ENCODE data around the gene TMEM266. TPM values are rescaled to one million over a fixed set of nuclear protein-coding genes. Genes with fewer than 3 reads are reported as not detected.

TMEM266 gene
- total and polyA plus RNA-seq, 4 experiments from 2014 or later = not detected

DNA sequence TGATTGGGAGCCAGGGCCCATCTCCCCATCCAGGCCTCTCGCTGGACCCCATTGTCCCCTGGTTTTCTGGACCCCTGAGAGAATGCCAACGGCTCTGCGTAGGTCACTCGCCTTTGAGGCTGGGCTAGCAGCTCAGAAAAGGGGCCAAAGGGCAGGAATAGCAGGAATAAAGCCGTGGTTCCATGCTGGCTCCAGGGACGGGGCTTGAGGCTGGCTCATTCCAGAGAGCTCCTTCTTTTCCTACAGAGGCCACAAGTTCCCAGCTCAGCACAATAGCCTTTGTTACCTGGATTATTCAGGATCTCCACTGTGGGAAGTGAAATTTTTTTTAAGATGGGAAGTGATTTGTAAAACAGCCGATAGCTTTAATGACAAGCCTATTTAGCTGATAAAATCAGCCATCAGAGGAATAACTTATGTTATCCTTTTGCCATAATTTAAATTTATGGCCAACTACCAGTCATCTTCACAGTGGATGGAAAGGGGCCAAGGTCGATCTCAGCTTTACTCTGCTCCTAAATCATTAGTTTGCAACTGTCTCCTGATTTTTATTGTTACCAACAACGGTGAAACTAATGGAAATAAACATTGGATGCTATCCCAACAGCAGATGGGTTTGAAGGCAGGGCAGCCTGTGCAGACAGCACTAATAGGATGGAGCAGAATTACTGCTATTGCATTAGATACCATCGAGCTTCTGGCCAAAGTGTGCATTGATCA is 124.3 kb downstream of the TMEM266 start:
- Histone ChIP-seq H3K27me3 (ENCODE audit: insufficient read depth, low read length) (no peaks in the 10 kb centered on the region), H3K36me3 (ENCODE audit: insufficient read depth, low read length) (no peaks in the 10 kb centered on the region), H3K27ac (ENCODE audit: low read depth, low read length) (no peak overlapping the region), H3K9me3 (ENCODE audit: control insufficient read depth in 1 of 2, low read length in 2 of 2) (no peaks in the 10 kb centered on the region), H3K4me3 (ENCODE audit: low read length in 2 of 2) (no peak overlapping the region), H3K4me1 (ENCODE audit: insufficient read depth, low read length) (peaks cover 14% of the 10 kb centered on the region)
- H3K27ac Mint-ChIP-seq = no peak overlapping the region
- peaks cover 7 to 25% of the 10 kb centered on the region in 2 donors for H3K27me3 Mint-ChIP-seq
- no peak overlapping the region for H3K4me3 Mint-ChIP-seq
- CTCF ChIA-PET (ENCODE audit: partially characterized antibody) = no interaction called here
- no peaks in the 10 kb centered on the region for H3K9me3 Mint-ChIP-seq
- no peak for DNase-seq
- H3K4me1 Mint-ChIP-seq = peaks cover 9 to 12% (median 9%) of the 10 kb centered on the region in 4 donors
- no peaks in the 10 kb centered on the region for H3K36me3 Mint-ChIP-seq
- POLR2A ChIA-PET (ENCODE audit: partially characterized antibody) = no interaction called here
- intact Hi-C loops (cut with micrococcal nuclease) = no loop called here

DNA sequence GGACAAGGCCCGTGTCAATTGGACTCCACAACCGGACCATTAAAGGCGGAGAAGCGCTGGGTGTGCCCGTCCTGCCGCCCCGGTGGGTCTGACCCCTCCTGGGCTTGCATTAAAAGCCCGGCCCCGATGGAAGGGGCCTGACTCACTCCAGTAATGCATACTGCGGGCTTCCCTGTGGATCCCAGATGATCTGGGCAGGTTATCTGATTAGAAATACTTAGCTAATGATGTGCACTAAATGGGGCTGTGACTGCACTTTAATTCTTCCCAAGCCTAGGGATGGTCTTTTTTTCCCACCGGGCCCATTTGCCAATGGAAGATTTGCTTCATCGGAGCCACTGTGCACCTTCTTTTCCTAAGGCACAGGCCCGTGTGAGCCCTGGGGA is 124.9 kb downstream of the TMEM266 start:
- ChIA-PET CTCF (ENCODE audit: partially characterized antibody) (no interaction called here), POLR2A (ENCODE audit: partially characterized antibody) (no interaction called here)
- Histone ChIP-seq H3K4me3 (ENCODE audit: low read length in 2 of 2) (no peak overlapping the region), H3K36me3 (ENCODE audit: insufficient read depth, low read length) (no peaks in the 10 kb centered on the region), H3K27me3 (ENCODE audit: insufficient read depth, low read length) (no peaks in the 10 kb centered on the region), H3K4me1 (ENCODE audit: insufficient read depth, low read length) (peaks cover 14% of the 10 kb centered on the region), H3K9me3 (ENCODE audit: control insufficient read depth in 1 of 2, low read length in 2 of 2) (no peaks in the 10 kb centered on the region), H3K27ac (ENCODE audit: low read depth, low read length) (no peak overlapping the region)
- H3K27me3 Mint-ChIP-seq = peaks cover 11 to 20% of the 10 kb centered on the region in 2 donors
- intact Hi-C loops (cut with micrococcal nuclease) = no loop called here
- H3K36me3 Mint-ChIP-seq = no peaks in the 10 kb centered on the region
- no peak overlapping the region for H3K4me3 Mint-ChIP-seq
- DNase-seq = no peak
- H3K4me1 Mint-ChIP-seq = peaks cover 9 to 12% (median 10%) of the 10 kb centered on the region in 4 donors
- H3K9me3 Mint-ChIP-seq = no peaks in the 10 kb centered on the region
- H3K27ac Mint-ChIP-seq = no peak overlapping the region

DNA sequence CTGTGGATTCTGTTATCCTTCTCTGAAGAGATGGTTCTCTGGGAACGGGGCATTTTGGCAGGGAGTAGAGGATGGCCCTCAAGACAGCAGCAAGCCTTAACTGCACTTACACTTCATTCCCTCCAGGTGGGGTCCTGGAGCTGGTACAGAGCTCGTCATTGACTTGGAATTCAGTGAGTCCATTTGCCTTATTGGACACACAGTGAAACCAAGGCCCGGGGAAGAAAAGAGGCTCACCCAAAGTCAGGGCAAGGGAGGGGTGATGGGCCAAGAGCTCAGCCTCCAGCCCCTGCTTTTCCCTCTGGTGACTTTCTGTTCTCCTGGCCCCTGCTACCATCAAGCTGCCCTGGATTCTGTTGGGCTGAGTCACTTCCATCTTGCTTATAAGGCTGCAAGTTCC is 125.9 kb downstream of the TMEM266 start:
- Mint-ChIP-seq H3K4me3 (no peak overlapping the region), H3K36me3 (no peaks in the 10 kb centered on the region), H3K27ac (no peak overlapping the region), H3K4me1 (peaks cover 12 to 16% (median 14%) of the 10 kb centered on the region in 4 donors), H3K9me3 (no peaks in the 10 kb centered on the region), H3K27me3 (peaks cover 13 to 24% of the 10 kb centered on the region in 2 donors)
- H3K4me3 ChIP-seq (ENCODE audit: low read length in 2 of 2) = no peak overlapping the region
- H3K4me1 ChIP-seq (ENCODE audit: insufficient read depth, low read length) = peaks cover 18% of the 10 kb centered on the region
- intact Hi-C loops (cut with micrococcal nuclease) = no loop called here
- CTCF ChIA-PET (ENCODE audit: partially characterized antibody) = interaction anchor here (0.7 kb wide), 1 partner anchor 681 kb away, joined by 3 read pairs; no protein-coding TSS in a partner anchor
- POLR2A ChIA-PET (ENCODE audit: partially characterized antibody) = no interaction called here
- no peak for DNase-seq
- H3K27me3 ChIP-seq (ENCODE audit: insufficient read depth, low read length) = no peaks in the 10 kb centered on the region
- no peaks in the 10 kb centered on the region for H3K36me3 ChIP-seq (ENCODE audit: insufficient read depth, low read length)
- H3K9me3 ChIP-seq (ENCODE audit: control insufficient read depth in 1 of 2, low read length in 2 of 2) = no peaks in the 10 kb centered on the region
- H3K27ac ChIP-seq (ENCODE audit: low read depth, low read length) = no peak overlapping the region

DNA sequence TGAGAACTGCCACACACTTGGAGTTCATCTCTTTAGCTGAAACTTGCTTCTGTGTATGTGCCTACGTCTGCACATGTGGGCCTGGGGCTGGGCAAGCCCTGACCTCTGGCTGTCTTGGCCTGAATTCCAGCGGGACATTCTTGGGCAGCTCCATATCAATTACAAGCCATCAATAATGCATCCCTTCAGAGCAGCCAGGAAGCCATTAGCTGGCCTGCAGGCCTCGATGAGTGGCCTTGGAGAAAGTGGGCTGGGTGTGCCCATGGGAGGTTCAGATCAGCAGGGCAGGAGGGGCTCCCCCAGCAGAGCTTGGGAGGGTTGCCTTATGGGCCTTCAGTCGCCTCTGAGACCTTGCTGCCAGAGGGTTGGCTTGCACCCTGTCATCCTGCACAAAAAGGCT is 127.4 kb downstream of the TMEM266 start:
- Histone ChIP-seq H3K4me3 (ENCODE audit: low read length in 2 of 2) (no peak overlapping the region), H3K9me3 (ENCODE audit: control insufficient read depth in 1 of 2, low read length in 2 of 2) (no peaks in the 10 kb centered on the region), H3K27me3 (ENCODE audit: insufficient read depth, low read length) (no peaks in the 10 kb centered on the region), H3K4me1 (ENCODE audit: insufficient read depth, low read length) (peaks cover 8% of the 10 kb centered on the region), H3K36me3 (ENCODE audit: insufficient read depth, low read length) (no peaks in the 10 kb centered on the region), H3K27ac (ENCODE audit: low read depth, low read length) (no peak overlapping the region)
- H3K4me3 Mint-ChIP-seq = no peak overlapping the region
- no peak for DNase-seq
- ChIA-PET POLR2A (ENCODE audit: partially characterized antibody) (no interaction called here), CTCF (ENCODE audit: partially characterized antibody) (no interaction called here)
- H3K4me1 Mint-ChIP-seq = peaks cover 8 to 14% (median 9%) of the 10 kb centered on the region in 4 donors
- intact Hi-C loops (cut with micrococcal nuclease) = no loop called here
- H3K36me3 Mint-ChIP-seq = no peaks in the 10 kb centered on the region
- H3K27me3 Mint-ChIP-seq = peaks cover 9 to 18% of the 10 kb centered on the region in 2 donors
- no peak overlapping the region for H3K27ac Mint-ChIP-seq
- H3K9me3 Mint-ChIP-seq = no peaks in the 10 kb centered on the region

DNA sequence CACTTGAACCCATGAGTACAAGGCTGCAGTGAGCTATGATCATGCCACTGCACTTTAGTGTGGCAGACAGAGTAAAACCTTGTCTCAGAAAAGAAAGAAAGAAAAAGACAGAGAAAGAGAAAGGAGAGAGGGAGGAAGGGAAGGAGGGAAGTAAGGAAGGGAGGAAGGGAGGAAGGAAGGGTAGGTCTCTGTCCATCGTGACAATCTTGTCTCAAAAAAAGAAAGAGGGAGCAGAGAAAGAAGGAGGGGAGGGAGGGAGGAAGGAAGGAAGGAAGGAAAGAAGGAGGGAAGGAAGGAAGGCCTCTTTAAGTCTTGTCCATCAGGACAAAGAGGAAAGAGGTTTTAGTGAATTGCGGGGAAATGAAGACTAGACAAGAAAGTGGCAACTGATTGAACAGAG is 129.3 kb downstream of the TMEM266 start:
- H3K36me3 ChIP-seq (ENCODE audit: insufficient read depth, low read length) = no peaks in the 10 kb centered on the region
- no peak overlapping the region for H3K27ac ChIP-seq (ENCODE audit: low read depth, low read length)
- DNase-seq = no peak
- Mint-ChIP-seq H3K4me3 (no peak overlapping the region), H3K27ac (no peak overlapping the region), H3K36me3 (no peaks in the 10 kb centered on the region), H3K4me1 (peaks cover 8 to 14% (median 9%) of the 10 kb centered on the region in 4 donors), H3K9me3 (no peaks in the 10 kb centered on the region), H3K27me3 (peaks cover 10 to 18% of the 10 kb centered on the region in 2 donors)
- CTCF ChIA-PET (ENCODE audit: partially characterized antibody) = no interaction called here
- no peaks in the 10 kb centered on the region for H3K27me3 ChIP-seq (ENCODE audit: insufficient read depth, low read length)
- POLR2A ChIA-PET (ENCODE audit: partially characterized antibody) = no interaction called here
- H3K9me3 ChIP-seq (ENCODE audit: control insufficient read depth in 1 of 2, low read length in 2 of 2) = no peaks in the 10 kb centered on the region
- intact Hi-C loops (cut with micrococcal nuclease) = no loop called here
- peaks cover 8% of the 10 kb centered on the region for H3K4me1 ChIP-seq (ENCODE audit: insufficient read depth, low read length)
- H3K4me3 ChIP-seq (ENCODE audit: low read length in 2 of 2) = no peak overlapping the region

DNA sequence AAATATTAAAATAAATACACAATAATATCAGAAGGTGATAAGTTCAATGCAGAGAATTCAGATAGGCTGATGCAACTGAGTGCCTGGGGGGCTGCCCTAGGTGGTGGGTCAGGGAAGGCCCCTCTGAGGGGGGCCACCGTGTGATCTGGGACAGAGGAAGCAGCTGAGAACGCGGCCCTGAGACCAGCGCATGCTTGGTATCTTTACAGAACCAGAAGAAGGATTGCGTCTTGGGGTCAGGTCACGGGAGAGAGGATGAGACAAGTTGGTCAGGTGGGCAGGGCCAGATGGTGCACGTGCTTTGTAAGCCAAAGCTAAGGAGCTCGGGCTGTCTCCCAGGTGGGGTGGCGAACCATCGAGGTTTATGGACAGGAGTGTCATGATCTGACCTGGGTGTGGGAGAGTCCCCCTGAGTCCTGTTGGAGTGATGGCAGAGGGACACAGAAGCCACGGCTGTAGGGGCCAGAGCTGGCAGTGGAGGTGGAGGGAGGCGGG is 130.3 kb downstream of the TMEM266 start:
- intact Hi-C loops (cut with micrococcal nuclease) = loop anchor here (2.0 kb wide), 3 partner anchors 95 to 1353 kb away; no protein-coding TSS in a partner anchor
- Histone ChIP-seq H3K4me3 (ENCODE audit: low read length in 2 of 2) (no peak overlapping the region), H3K9me3 (ENCODE audit: control insufficient read depth in 1 of 2, low read length in 2 of 2) (no peaks in the 10 kb centered on the region), H3K4me1 (ENCODE audit: insufficient read depth, low read length) (peaks cover 8% of the 10 kb centered on the region), H3K36me3 (ENCODE audit: insufficient read depth, low read length) (no peaks in the 10 kb centered on the region), H3K27me3 (ENCODE audit: insufficient read depth, low read length) (no peaks in the 10 kb centered on the region), H3K27ac (ENCODE audit: low read depth, low read length) (no peak overlapping the region)
- peaks cover 10 to 19% of the 10 kb centered on the region in 2 donors for H3K27me3 Mint-ChIP-seq
- no peak overlapping the region for H3K27ac Mint-ChIP-seq
- H3K4me3 Mint-ChIP-seq = peak overlapping the region in 4 of 8 donors; percentile 32 to 74 (median 53)
- H3K4me1 Mint-ChIP-seq = peaks cover 8 to 14% (median 9%) of the 10 kb centered on the region in 4 donors
- DNase-seq = no peak
- H3K36me3 Mint-ChIP-seq = no peaks in the 10 kb centered on the region
- ChIA-PET CTCF (ENCODE audit: partially characterized antibody) (interaction anchor here (1.4 to 2.3 kb wide), 4 partner anchors 8 to 1353 kb away, joined by 5 to 11 read pairs (median 8); no protein-coding TSS in a partner anchor), POLR2A (ENCODE audit: partially characterized antibody) (no interaction called here)
- peaks cover 0 to 2% (median 0%) of the 10 kb centered on the region in 8 donors for H3K9me3 Mint-ChIP-seq

DNA sequence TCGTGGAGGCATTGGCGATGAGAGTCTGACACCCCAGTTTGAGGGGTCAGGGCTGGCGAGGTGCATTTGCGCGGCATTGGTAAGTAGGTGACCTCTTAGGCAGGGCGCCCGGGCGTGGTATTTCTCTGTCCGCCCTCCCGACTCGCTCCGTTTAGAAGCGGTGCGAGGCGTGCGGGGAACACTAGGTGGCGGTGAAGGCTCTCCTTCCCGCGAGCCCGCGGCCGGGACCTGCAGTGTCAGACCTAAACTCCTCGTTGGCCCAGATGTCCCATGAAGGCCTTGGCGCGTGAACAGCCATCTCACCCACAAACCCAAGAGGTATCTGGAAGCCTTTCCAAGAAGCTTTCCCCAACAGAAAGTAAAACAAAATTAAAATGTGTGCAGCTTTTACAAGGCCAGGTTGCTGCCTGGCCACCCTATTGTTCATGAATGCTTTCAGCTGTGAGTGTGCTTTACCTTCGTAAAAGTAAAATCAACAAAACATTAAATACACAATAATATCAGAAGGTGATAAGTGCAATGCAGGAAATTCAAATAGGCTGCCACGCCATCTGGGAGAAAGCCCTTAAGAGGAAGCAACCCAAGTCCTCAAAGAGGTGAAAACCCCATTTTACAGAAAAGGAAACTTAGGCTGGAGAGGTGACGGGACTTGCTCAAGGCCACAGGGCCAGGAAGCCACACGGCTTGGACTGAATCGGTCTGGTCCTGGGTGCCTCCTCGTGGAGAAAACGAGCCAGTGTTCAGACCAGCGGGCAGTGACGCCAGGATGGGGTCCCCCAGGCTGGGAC is 131.2 kb downstream of the TMEM266 start:
- Histone ChIP-seq H3K9me3 (ENCODE audit: control insufficient read depth in 1 of 2, low read length in 2 of 2) (no peaks in the 10 kb centered on the region), H3K4me3 (ENCODE audit: low read length in 2 of 2) (peak overlapping the region in 1 of 2 donors; percentile 1), H3K27ac (ENCODE audit: low read depth, low read length) (no peak overlapping the region), H3K27me3 (ENCODE audit: insufficient read depth, low read length) (no peaks in the 10 kb centered on the region), H3K4me1 (ENCODE audit: insufficient read depth, low read length) (peaks cover 8% of the 10 kb centered on the region), H3K36me3 (ENCODE audit: insufficient read depth, low read length) (no peaks in the 10 kb centered on the region)
- DNase-seq = peak; percentile 49 to 58 (median 54)
- peaks cover 0 to 2% (median 0%) of the 10 kb centered on the region in 8 donors for H3K9me3 Mint-ChIP-seq
- H3K4me3 Mint-ChIP-seq = peak overlapping the region; percentile 35 to 74 (median 67)
- H3K27ac Mint-ChIP-seq = peak overlapping the region in 3 of 7 donors; percentile 24 to 85 (median 44)
- intact Hi-C loops (cut with micrococcal nuclease) = loop anchor here (2.0 kb wide), 3 partner anchors 94 to 1352 kb away; no protein-coding TSS in a partner anchor
- H3K27me3 Mint-ChIP-seq = peaks cover 10 to 18% of the 10 kb centered on the region in 2 donors
- H3K36me3 Mint-ChIP-seq = no peaks in the 10 kb centered on the region
- peaks cover 8 to 14% (median 9%) of the 10 kb centered on the region in 4 donors for H3K4me1 Mint-ChIP-seq
- ChIA-PET POLR2A (ENCODE audit: partially characterized antibody) (no interaction called here), CTCF (ENCODE audit: partially characterized antibody) (interaction anchor here (0.7 to 2.3 kb wide), 8 partner anchors 9 to 1353 kb away, joined by 3 to 11 read pairs (median 4); no protein-coding TSS in a partner anchor)
